H1 (cell line): Measurements from ENCODE around the gene NME7. TPM values are rescaled to one million over a fixed set of nuclear protein-coding genes. Genes with fewer than 3 reads are reported as not detected.

ENCODE experiments used
- CHD2 ChIP-seq: IDR thresholded peaks from 2 replicates; pipeline ENCODE4 v1.6.1; 2012; ENCODE audit warnings: low read length, improper control_type of control experiment
- RXRA ChIP-seq: IDR thresholded peaks from 2 replicates; pipeline ENCODE4 v1.6.1; 2011; ENCODE audit warnings: low read depth, mild to moderate bottlenecking, low read length, moderate library complexity; ENCODE audit not compliant: insufficient read depth
- polyA plus RNA-seq, 7 experiments: library from polyadenylated mRNA; depleted of rRNA in 3 of 7; stranded (reverse) in 5 of 7; unstranded in 2 of 7; fragments of >200 nt in 5 of 7; fragments of 200-250 nt in 2 of 7; gene quantifications; 1 replicate in 5 of 7; 2 replicates in 1 of 7; 4 replicates in 1 of 7; pipeline versions ENCODE4 v1.2.1 to v1.2.3, GENCODE V29; 2011 to 2013; ENCODE audit warnings: missing spikeins in 2 of 7, mixed read lengths in 2 of 7
- total RNA-seq: library from RNA; stranded (reverse); fragmentation: NEBNext Ultra II Directional; extraction: Animal tissue kit (Norgen Biotek cat#: 25700); gene quantifications from 2 replicates; pipeline ENCODE4 v1.2.1, GENCODE V29; 2021

Gene NME7
- total and polyA plus RNA-seq, 2 of the 8 experiments (the other 6 are each of a cell fraction or from before 2014, with no cell fraction given), result 11.6 to 28.5 TPM

DNA sequence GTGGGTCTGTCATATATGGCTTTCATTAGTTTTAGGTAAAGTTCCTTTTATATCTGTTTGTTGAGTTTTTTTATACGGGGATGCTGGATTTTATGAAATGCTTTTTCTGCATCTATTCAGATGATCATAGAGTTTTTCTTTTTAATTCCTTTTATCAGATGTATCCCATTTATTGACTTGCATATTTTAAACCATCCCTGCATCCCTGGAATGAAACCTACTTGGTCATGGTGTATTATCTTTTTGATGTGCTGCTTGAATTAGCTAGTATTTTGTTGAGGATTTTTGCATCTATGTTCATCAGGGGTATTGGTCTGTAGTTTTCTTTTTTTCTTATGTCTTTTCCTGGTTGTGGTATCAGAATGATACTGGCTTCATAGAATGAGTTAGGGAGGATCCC, 118.0 kb downstream of the NME7 start (continued):
- TF ChIP-seq RXRA, result no peak
- no peak for TF ChIP-seq CHD2
